Skeletal muscle satellite cell (primary cell): ENCODE results near the gene CNTN4.

Experiments used
- H3K27me3 ChIP-seq: 2 replicates; pipeline ENCODE4 v1.7.0; 2013; ENCODE audit warnings: low read length; ENCODE audit not compliant: control insufficient read depth, insufficient read depth
- H3K36me3 ChIP-seq: 2 replicates; pipeline ENCODE4 v1.7.0; 2013; ENCODE audit warnings: mild to moderate bottlenecking, control low read depth, low read length; ENCODE audit not compliant: insufficient read depth
- H3K4me1 ChIP-seq: 2 replicates; pipeline ENCODE4 v1.7.0; 2013; ENCODE audit warnings: low read length; ENCODE audit not compliant: control insufficient read depth, insufficient read depth
- H3K4me2 ChIP-seq: 2 replicates; pipeline ENCODE4 v1.7.0; 2013; ENCODE audit warnings: mild to moderate bottlenecking, low read length
- H3K4me3 ChIP-seq: 2 replicates; pipeline ENCODE4 v1.7.0; 2013; ENCODE audit warnings: low read length
- H3K9ac ChIP-seq: 2 replicates; pipeline ENCODE4 v1.7.0; 2013; ENCODE audit warnings: mild to moderate bottlenecking, low read depth, low read length, moderate library complexity
- H3K9me3 ChIP-seq: replicated peaks from 2 replicates; pipeline ENCODE4 v1.7.0; 2013; ENCODE audit warnings: mild to moderate bottlenecking, control low read depth, low read length

The CNTN4 gene

GRCh38 chr3:2567451-2567850, 468.8 kb downstream of the CNTN4 start:
- H3K4me1 ChIP-seq = no peaks in the 10 kb centered on the region
- no peaks in the 10 kb centered on the region for H3K36me3 ChIP-seq
- no peaks in the 10 kb centered on the region for H3K27me3 ChIP-seq
- peaks cover 4% of the 10 kb centered on the region for H3K9me3 ChIP-seq
- no peak overlapping the region for H3K9ac ChIP-seq
- no peak overlapping the region for H3K4me3 ChIP-seq
- no peak overlapping the region for H3K4me2 ChIP-seq

DNA sequence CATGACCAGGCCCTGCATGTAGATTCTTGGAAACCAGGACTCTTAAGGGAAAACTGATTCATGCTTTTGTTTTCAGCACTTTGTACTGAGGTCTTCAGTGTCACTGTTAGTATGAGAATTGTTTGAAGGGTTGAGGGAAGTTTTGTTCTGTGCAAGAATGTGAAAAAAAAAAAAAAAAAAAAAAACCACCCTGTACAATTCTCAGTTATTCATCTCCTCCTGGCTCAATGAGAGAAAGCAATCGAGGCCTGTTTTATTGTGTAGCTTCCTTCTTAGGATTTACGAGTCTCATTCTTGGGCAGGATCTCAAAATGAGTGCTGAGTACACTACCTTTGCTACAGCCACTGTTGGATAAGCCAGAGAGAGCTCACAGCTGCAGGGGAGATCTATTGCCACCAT, 469.5 kb downstream of the CNTN4 start:
- Histone ChIP-seq H3K4me3 (no peak overlapping the region), H3K9ac (no peak overlapping the region), H3K4me2 (no peak overlapping the region), H3K36me3 (no peaks in the 10 kb centered on the region), H3K27me3 (no peaks in the 10 kb centered on the region), H3K4me1 (no peaks in the 10 kb centered on the region), H3K9me3 (peaks cover 4% of the 10 kb centered on the region)

GRCh38 chr3:2568929-2569328, 470.3 kb downstream of the CNTN4 start:
- Histone ChIP-seq H3K9ac (no peak overlapping the region), H3K36me3 (no peaks in the 10 kb centered on the region), H3K27me3 (no peaks in the 10 kb centered on the region), H3K4me1 (no peaks in the 10 kb centered on the region), H3K4me3 (no peak overlapping the region), H3K4me2 (no peak overlapping the region), H3K9me3 (peaks cover 7% of the 10 kb centered on the region)

- Histone ChIP-seq H3K4me1 (no peaks in the 10 kb centered on the region), H3K4me3 (no peak overlapping the region), H3K4me2 (no peak overlapping the region), H3K9ac (no peak overlapping the region), H3K27me3 (no peaks in the 10 kb centered on the region), H3K9me3 (peaks cover 3% of the 10 kb centered on the region), H3K36me3 (no peaks in the 10 kb centered on the region)
Observed at GRCh38 chr3:2577571-2577970, 478.9 kb downstream of the CNTN4 start.

GRCh38 chr3:2578560-2578959, 479.9 kb downstream of the CNTN4 start:
- H3K27me3 ChIP-seq = no peaks in the 10 kb centered on the region
- no peak overlapping the region for H3K9ac ChIP-seq
- H3K4me1 ChIP-seq = no peaks in the 10 kb centered on the region
- no peaks in the 10 kb centered on the region for H3K9me3 ChIP-seq
- no peak overlapping the region for H3K4me3 ChIP-seq
- H3K36me3 ChIP-seq = no peaks in the 10 kb centered on the region
- no peak overlapping the region for H3K4me2 ChIP-seq

DNA sequence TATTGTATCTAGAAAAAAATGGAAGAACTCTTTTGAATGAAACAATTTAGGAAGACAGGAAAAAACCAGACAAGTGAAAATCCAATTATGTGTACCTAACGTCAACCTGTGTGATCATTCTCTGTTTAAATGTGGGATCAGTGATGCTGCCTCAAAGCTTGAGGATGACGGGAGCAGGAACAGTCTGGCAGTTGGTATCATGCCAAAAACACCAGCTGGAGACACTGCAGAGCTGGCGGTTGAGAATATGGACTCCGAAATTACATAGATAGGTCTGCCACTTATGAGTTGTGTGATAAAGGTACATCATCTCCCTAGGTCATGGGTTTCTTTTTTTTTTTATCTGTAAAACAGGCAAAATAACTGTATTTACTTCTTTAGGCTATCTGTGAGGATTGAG, 480.5 kb downstream of the CNTN4 start:
- no peak overlapping the region for H3K9ac ChIP-seq
- H3K4me3 ChIP-seq = no peak overlapping the region
- no peaks in the 10 kb centered on the region for H3K4me1 ChIP-seq
- H3K4me2 ChIP-seq = no peak overlapping the region
- H3K9me3 ChIP-seq = no peaks in the 10 kb centered on the region
- H3K27me3 ChIP-seq = no peaks in the 10 kb centered on the region
- no peaks in the 10 kb centered on the region for H3K36me3 ChIP-seq

DNA sequence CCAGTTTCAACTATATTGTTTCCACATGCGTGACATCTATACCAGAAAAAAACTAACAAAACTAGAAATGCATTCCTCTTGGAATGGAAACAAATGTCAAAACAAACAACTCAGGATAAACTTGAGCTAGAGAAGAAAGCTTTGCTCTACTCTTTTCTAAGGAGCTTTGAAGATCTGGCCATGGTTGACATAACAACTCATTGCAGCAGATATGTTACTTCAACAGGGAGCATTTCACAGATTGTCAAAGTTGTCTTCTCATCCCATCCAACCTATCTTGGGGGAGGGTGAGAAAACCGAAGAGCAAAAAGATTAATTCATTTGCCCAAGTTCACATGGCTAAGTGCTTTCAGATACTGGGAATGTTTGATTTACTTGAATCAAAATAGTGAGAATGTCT, 484.4 kb downstream of the CNTN4 start:
- no peak overlapping the region for H3K9ac ChIP-seq
- H3K9me3 ChIP-seq = peaks cover 7% of the 10 kb centered on the region
- H3K4me3 ChIP-seq = no peak overlapping the region
- H3K4me2 ChIP-seq = no peak overlapping the region
- H3K27me3 ChIP-seq = no peaks in the 10 kb centered on the region
- no peaks in the 10 kb centered on the region for H3K36me3 ChIP-seq
- H3K4me1 ChIP-seq = no peaks in the 10 kb centered on the region

GRCh38 chr3:2589336-2589969, 490.8 kb downstream of the CNTN4 start:
- Histone ChIP-seq H3K4me3 (no peak overlapping the region), H3K9me3 (peaks cover 7% of the 10 kb centered on the region), H3K4me2 (no peak overlapping the region), H3K36me3 (no peaks in the 10 kb centered on the region), H3K27me3 (no peaks in the 10 kb centered on the region), H3K4me1 (no peaks in the 10 kb centered on the region), H3K9ac (no peak overlapping the region)

DNA sequence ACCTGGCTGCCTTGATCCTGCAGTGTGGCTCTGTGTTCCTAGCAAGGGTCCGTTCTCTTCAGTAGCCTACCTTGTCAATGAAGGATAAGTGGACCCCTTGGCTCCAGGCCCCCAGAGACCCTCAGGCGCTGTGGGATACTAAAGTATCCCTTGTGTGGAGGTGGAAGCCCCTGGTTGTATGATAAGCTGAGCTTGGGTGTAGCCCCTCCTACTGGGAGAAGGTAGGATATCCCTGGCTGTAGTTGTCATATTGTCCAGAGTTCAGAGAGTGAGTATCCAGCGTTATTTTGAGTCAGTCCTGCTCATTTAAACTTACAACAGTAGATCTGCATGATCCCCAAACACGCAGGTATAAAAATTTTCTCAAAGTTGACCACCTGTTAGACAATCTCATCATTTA, 496.8 kb downstream of the CNTN4 start:
- H3K27me3 ChIP-seq = no peaks in the 10 kb centered on the region
- no peak overlapping the region for H3K4me2 ChIP-seq
- no peaks in the 10 kb centered on the region for H3K36me3 ChIP-seq
- H3K4me3 ChIP-seq = no peak overlapping the region
- no peak overlapping the region for H3K9ac ChIP-seq
- H3K9me3 ChIP-seq = no peaks in the 10 kb centered on the region
- H3K4me1 ChIP-seq = no peaks in the 10 kb centered on the region

- Histone ChIP-seq H3K4me1 (no peaks in the 10 kb centered on the region), H3K36me3 (no peaks in the 10 kb centered on the region), H3K4me2 (no peak overlapping the region), H3K27me3 (no peaks in the 10 kb centered on the region), H3K9ac (no peak overlapping the region), H3K9me3 (no peaks in the 10 kb centered on the region), H3K4me3 (no peak overlapping the region)
Observed at GRCh38 chr3:2597615-2598014, 498.9 kb downstream of the CNTN4 start.

DNA sequence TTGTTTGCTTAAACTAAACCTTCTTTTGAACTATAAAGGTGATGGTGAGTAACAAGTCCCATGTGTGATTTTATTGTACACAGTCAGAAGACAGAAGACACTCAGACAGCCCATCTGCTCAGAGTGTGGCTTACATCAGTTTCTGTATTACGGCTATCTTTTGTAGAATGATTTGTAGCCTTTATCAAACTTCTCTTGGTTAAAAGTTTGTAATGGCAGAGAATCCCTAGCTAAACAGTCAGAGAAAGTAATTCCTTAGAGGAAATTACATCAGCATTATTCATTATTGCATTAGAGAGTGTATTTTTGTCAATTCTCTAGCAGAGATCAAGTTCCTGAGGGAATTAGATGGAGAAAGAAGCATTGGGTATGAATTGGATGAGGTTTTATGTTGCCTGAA, 500.8 kb downstream of the CNTN4 start:
- H3K4me1 ChIP-seq = no peaks in the 10 kb centered on the region
- H3K4me2 ChIP-seq = no peak overlapping the region
- no peaks in the 10 kb centered on the region for H3K27me3 ChIP-seq
- H3K36me3 ChIP-seq = no peaks in the 10 kb centered on the region
- H3K9ac ChIP-seq = no peak overlapping the region
- H3K4me3 ChIP-seq = no peak overlapping the region
- H3K9me3 ChIP-seq = no peaks in the 10 kb centered on the region

GRCh38 chr3:2603692-2604289, 505.1 kb downstream of the CNTN4 start:
- no peak overlapping the region for H3K4me2 ChIP-seq
- H3K4me1 ChIP-seq = no peaks in the 10 kb centered on the region
- no peaks in the 10 kb centered on the region for H3K36me3 ChIP-seq
- no peak overlapping the region for H3K9ac ChIP-seq
- no peak overlapping the region for H3K4me3 ChIP-seq
- H3K9me3 ChIP-seq = no peaks in the 10 kb centered on the region
- H3K27me3 ChIP-seq = no peaks in the 10 kb centered on the region
